NCI-H146 treated with DMSO at 0.1 percent for 48 hours (cell line): ENCODE results near the gene GPT2.
"Not testable (repeated sequence)": the region's sequence is repeated elsewhere in the genome, so short reads cannot be mapped to it uniquely, and the experiment has no call there.

Source experiments
- DNase-seq: peaks from one replicate; lab custom pipeline; 2025; ENCODE audit not compliant: unreplicated experiment; lab: John Stamatoyannopoulos, UW

The GPT2 gene

GRCh38 chr16:46918905-46919792 lies 35.0 kb downstream of the GPT2 start:
- DNase-seq, result peak; percentile 80

GRCh38 chr16:46920402-46921068 lies 36.4 kb downstream of the GPT2 start:
- no peak for DNase-seq

DNA sequence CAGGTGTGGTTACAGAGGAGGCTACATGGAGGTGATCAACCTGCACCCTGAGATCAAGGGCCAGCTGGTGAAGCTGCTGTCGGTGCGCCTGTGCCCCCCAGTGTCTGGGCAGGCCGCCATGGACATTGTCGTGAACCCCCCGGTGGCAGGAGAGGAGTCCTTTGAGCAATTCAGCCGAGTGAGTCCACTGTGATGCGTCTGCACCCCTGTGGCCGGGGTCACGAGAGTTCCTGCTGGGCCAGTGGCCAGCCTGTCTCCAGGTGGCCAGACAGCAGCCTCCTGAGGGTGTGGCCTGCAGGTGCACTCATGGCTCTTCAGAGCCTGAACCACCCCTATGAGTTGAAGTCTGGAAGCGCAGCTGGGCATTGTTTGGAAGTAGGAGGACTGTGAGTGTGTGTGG lies 38.1 kb downstream of the GPT2 start:
- peak; percentile 11 for DNase-seq

DNA sequence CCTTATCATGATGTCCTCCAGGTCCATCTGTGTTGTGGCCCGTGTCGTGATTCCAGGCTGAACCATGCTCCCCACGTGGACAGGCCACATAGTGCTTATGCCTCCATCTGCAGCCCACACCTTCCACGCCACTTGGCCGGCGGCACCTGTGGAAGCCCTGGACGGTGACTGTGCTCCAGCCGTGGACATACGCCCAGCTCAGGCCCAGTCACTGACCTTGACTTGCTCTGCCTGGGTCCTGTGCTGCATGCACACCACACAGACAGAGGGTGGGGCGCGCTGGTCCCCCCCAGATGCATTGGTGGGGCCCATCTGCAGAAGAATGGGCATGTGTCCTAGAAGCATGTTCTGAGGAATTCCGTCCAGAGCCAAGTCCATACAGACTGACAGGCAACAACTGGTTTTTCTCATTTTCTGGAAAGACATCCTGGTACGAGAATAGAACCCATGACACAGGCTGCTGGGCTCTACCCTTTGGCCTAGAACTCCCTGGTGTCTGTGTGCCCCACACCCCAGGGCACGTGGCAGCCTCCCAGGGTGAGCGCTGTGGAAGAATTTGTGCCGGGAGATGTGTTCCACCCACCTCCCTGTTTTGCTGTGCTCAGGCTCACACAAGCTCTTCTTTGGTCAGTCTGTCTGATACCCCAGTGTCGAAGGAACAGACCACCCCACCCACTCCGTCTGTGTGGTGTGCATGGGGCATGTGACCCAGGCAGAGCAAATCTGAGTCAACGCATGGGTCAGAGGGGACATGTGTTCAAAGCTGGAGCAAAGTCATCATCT lies 39.5 kb downstream of the GPT2 start:
- no peak for DNase-seq

GRCh38 chr16:46924402-46924801 lies 40.2 kb downstream of the GPT2 start:
- DNase-seq, result no peak

DNA sequence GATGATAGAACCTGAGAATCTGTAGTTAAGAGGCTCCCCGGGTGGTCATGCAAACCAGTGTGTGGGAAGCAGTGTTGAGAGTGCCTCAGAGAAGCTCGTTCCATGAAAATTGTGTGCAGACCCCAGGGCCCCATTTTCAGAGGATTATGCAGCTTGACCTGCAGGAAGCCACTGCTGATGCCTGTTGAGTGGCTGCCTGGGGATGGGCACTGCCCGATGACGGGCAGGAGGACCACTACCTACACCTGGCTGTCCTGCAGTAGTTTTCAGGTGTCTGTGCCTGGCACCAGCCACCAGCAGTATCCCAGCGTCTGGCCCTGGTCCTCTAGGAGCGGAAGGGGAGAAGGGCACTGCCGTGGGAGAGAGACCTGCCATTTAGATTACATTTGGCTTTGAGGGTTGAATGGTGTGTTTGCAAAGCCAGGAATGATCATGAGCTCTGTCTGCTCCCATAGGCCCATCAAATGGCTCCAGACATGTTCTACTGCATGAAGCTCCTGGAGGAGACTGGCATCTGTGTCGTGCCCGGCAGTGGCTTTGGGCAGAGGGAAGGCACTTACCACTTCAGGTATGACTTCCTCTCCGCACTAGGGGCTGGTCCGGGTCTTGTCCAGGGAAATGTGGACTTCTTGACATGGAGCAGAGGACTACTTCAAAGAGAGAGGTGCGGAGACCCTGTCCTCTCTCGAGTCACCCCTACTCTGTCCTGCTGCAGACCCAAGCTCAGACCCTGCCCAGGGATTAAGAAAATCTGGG lies 42.5 kb downstream of the GPT2 start:
- DNase-seq, result no peak

- no peak for DNase-seq
Observed at GRCh38 chr16:46927273-46927672, 43.1 kb downstream of the GPT2 start.

GRCh38 chr16:46928811-46929210 lies 44.6 kb downstream of the GPT2 start:
- DNase-seq, result no peak

DNA sequence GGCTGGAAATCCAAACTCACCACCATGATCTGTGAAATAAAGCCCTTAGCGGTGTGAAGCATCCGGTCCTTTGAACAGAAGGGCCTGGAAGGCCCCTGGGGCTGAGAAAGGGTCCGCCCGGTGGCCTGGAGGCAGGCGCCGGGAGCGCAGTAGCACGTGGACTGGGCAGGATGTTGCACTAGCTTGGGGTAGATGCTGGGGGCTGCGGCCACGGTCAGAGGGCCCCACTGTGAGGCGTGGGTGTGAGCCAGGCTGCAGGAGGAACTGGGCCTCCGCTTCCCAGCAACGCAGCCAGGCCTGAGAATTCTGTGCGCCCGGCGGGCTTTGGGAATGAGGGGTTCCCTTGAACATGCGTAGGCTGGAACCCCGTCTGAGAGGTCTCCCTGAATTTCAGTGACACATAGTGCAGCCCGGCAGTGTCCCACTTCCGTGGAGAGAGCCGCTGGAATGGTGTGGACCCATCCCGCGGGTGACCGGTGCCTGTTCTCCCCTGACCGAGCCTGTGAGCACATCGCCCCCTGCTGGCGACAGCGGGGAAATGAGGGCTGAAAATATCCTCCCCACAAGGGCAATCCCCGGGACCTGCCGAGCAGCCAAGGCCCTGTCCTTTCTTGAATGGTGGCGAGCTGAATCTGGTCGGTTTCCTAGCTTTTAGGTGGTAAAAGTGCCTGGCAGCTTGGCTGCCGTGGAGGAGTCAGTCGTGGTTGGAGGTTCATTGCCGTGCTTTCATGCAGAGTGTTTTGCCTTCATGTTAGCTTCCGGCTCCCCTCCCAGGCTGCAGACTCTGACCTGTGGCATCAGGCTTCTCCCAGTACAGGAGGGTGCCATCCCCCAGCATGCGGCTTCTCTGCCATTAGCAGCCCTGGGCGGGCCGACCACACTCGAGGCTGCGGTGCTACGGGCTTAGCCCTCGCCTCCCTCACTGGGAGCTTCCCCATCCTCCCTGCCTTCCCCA lies 45.5 kb downstream of the GPT2 start:
- DNase-seq, result no peak

- no peak for DNase-seq
Observed at GRCh38 chr16:46930861-46931260, 46.7 kb downstream of the GPT2 start.

- DNase-seq, result no peak
Observed at GRCh38 chr16:46932802-46933201, 48.6 kb downstream of the GPT2 start.

GRCh38 chr16:46937536-46937935 lies 53.4 kb downstream of the GPT2 start:
- no peak for DNase-seq

DNA sequence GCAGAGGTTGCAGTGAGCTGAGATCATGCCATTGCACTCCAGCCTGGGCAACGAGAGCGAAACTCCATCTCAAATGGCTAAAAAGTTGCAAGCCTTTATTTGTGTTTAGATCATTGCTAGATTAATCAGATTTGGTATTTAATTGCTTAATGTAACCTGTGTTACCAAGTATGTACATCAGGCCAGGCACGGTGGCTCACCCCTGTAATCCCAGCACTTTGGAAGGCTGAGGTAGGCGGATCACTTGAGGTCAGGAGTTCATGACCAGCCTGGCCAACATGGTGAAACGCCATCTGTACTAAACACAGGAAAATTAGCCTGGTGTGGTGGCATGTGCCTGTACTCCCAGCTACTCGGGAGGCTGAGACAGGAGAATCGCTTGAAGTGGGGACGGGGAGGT lies 60.6 kb downstream of the GPT2 start:
- DNase-seq, result not testable (repeated sequence)

DNA sequence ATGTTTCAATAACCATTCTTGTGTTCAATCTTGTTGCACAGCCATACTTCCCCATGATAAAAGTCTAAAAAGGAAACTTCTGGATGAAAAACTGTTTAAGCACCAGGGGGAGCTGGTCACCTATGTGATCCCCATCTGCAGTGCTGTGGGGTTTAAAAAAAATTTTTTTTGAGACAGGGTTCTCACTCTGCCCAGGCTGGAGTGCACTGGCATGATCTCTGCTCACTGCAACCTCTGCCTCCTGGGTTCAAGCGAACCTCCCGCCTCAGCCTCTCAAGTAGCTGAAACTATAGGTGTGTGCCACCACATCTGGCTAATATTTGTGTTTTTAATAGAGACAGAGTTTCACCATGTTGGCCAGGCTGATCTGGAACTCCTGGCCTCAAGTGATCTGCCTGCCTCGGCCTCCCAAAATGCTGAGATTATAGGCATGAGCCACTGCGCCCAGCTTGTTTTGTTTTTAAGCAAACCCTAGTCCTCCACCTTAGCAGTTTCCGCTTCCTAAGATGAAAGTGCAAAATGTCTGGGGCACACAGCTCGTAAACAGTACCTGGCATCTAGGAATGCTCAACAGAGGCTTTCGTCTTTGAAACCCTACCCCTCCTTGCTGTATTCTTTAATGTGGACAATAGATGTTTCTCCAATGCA lies 63.9 kb downstream of the GPT2 start:
- DNase-seq, result no peak

GRCh38 chr16:46948548-46949166 lies 64.5 kb downstream of the GPT2 start:
- DNase-seq, result no peak

DNA sequence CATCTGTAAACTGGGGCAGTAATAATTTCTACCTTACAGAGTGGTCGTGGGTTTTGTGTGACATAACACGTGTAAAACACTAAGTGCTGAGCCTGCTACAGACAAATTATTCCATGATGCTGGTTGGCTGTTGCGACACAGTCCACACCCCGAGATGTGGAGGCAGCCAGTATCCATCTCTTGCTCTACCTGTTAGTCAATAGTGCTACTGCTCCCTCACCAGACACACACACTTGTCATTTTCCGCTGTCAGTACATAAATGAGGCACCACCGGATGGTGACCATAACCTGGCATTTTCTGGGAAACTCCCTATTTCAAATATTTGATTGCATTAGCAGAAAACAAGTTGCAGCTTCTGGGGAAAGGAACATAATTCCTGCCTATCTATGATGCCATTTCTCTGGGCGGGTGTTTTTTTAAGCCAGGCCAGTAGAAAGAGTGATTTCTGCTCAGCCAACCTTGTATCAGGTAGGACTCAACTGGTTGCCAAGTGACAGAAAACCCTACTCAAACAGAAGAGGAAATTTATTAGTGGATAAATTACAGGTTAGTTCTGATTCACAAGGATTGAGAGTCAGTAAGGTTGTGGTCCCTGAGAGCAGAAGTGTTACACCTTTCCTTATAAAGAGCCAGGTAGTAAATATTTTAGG lies 65.2 kb downstream of the GPT2 start:
- peak; percentile 1 for DNase-seq

- no peak for DNase-seq
Observed at GRCh38 chr16:46950009-46950408, 65.8 kb downstream of the GPT2 start.

DNA sequence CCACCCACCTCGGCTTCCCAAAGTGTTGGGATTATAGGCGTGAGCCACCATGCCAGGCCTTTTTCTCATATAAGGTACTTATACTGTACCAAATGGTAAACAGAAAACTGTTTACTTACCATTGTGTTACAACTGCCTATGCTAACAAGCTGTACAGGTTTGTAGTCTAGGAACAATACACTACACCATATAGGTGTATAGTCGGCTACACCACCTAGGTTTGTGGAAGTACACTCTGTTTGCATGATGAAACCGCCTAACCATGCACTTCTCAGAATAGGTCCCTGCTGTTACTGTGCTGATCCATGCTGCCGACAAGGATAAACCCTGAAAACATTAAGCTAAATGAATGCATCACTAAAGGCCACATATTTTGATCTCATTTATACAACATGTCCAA lies 70.4 kb downstream of the GPT2 start:
- DNase-seq, result no peak
